Smooth muscle cell (in vitro differentiated cells): ENCODE measurements around the gene BTG4. TPM values are rescaled to one million over a fixed set of nuclear protein-coding genes. Genes with fewer than 3 reads are reported as not detected.
A peak's percentile ranks its signal among the peaks of the same experiment; 100 is the strongest.

Experiments
- DNase-seq: peaks from one replicate; lab custom pipeline; 2025; ENCODE audit not compliant: unreplicated experiment; lab: John Stamatoyannopoulos, UW
- H2AFZ ChIP-seq: fragments of 200-600 bp; sonication (generic); 2 replicates; pipeline ENCODE4 v1.6.0; 2016; ENCODE audit warnings: antibody characterized with exemption, low read depth, mild to moderate bottlenecking
- H3F3A ChIP-seq: fragments of 200-600 bp; sonication (generic); 2 replicates; pipeline ENCODE4 v1.6.0; 2017; ENCODE audit warnings: antibody characterized with exemption, low read depth
- H3K27ac ChIP-seq: fragments of 200-600 bp; sonication (generic); 2 replicates; pipeline ENCODE4 v1.5.1; 2016; ENCODE audit warnings: low read depth, mild to moderate bottlenecking
- H3K27me3 ChIP-seq: fragments of 200-600 bp; sonication (generic); 2 replicates; pipeline ENCODE4 v1.6.1; 2016; ENCODE audit warnings: low read depth, mild to moderate bottlenecking
- H3K36me3 ChIP-seq: fragments of 200-600 bp; sonication (generic); 2 replicates; pipeline ENCODE4 v1.5.1; 2016; ENCODE audit warnings: low read depth
- H3K4me1 ChIP-seq: fragments of 200-600 bp; sonication (generic); 2 replicates; pipeline ENCODE4 v1.5.1; 2016; ENCODE audit warnings: low read depth
- H3K4me2 ChIP-seq: fragments of 200-600 bp; sonication (generic); 2 replicates; pipeline ENCODE4 v1.6.0; 2016; ENCODE audit warnings: mild to moderate bottlenecking
- H3K4me3 ChIP-seq: fragments of 200-600 bp; sonication (generic); 2 replicates; pipeline ENCODE4 v1.5.1; 2016; ENCODE audit warnings: mild to moderate bottlenecking
- H3K79me2 ChIP-seq: fragments of 200-600 bp; sonication (generic); 2 replicates; pipeline ENCODE4 v1.6.0; 2016; ENCODE audit warnings: low read depth, mild to moderate bottlenecking
- H3K9ac ChIP-seq: fragments of 200-600 bp; sonication (generic); 2 replicates; pipeline ENCODE4 v1.6.0; 2016; ENCODE audit warnings: low read depth
- H3K9me3 ChIP-seq: fragments of 200-600 bp; sonication (generic); replicated peaks from 2 replicates; pipeline ENCODE4 v1.5.1; 2016; ENCODE audit warnings: low read depth
- H4K20me1 ChIP-seq: fragments of 200-600 bp; sonication (generic); 2 replicates; pipeline ENCODE4 v1.6.0; 2016; ENCODE audit warnings: low read depth
- CTCF ChIP-seq: fragments of 200-600 bp; sonication (generic); IDR thresholded peaks from 2 replicates; pipeline ENCODE4 v1.5.1; 2017; ENCODE audit warnings: borderline replicate concordance, mild to moderate bottlenecking, antibody characterized with exemption; ENCODE audit not compliant: insufficient read depth, poor library complexity, severe bottlenecking
- WGBS: methylation state at CpG from one replicate; pipeline ENCODE4 v1.1.7; 2016; ENCODE audit warnings: low lambda C conversion rate; 5-methylcytosine and 5-hydroxymethylcytosine counted together
- polyA plus RNA-seq: library from polyadenylated mRNA; unstranded; fragments of >200 nt; fragmentation: Nextera tagmentation; extraction: Ambion mirVana; gene quantifications from 2 replicates; pipeline ENCODE4 v1.2.1, GENCODE V29; 2016
- total RNA-seq: library from RNA; depleted of rRNA; stranded (reverse); fragments of >200 nt; gene quantifications from 2 replicates; pipeline ENCODE4 v1.2.3, GENCODE V29; 2014

The BTG4 gene
- total and polyA plus RNA-seq, 2 experiments from 2014 or later: 0.21 TPM; not detected in 1

DNA sequence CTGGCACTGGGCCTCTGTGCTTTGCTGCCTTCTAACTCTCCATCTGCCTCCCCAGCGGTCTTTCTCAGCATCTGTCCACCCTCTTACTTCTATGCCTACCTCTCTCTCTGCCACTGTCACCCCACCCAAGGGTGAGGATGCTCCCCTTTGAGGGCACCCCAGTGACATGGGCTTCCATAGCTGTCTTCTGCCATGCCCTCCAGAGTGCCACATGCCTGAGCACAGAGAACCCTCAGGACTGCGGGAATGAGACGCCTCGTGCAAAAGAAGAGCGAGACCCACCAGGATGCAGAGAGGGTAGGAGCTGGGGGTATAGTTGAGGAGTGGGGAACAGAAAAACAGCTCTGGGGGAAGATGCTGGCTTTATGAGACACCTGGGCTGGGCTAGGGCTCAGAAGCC is 64.3 kb downstream of the BTG4 start:
- no peak for TF ChIP-seq CTCF
- Histone ChIP-seq H3K36me3 (no peaks in the 10 kb centered on the region), H3K9ac (no peak overlapping the region), H3F3A (no peaks in the 10 kb centered on the region), H3K4me3 (no peak overlapping the region), H3K4me2 (no peak overlapping the region), H3K27me3 (no peaks in the 10 kb centered on the region), H2AFZ (no peak overlapping the region), H3K79me2 (no peaks in the 10 kb centered on the region), H3K4me1 (no peaks in the 10 kb centered on the region), H3K27ac (no peak overlapping the region), H3K9me3 (no peaks in the 10 kb centered on the region), H4K20me1 (no peaks in the 10 kb centered on the region)
- DNase-seq: no peak
- WGBS: 93% methylated on average over 5 of the region's 5 CpGs

DNA sequence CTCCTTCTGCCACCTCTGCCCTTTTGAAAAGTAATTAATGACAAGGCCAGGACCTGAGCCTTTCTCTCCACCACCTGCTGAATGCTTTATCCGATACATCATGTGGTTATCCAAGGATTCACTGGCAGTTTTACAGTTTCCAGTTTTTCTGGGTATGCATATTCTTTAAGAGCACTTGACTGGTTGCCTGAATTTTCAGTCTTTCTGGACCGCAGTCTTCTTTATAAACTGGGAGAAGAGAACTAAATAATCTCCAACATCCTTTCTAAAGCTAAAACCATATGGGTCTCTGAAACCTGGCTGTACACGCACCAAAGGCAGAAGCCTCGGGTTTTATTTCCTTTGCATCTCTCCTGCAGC is 65.1 kb downstream of the BTG4 start:
- Histone ChIP-seq H3K79me2 (no peaks in the 10 kb centered on the region), H3K36me3 (no peaks in the 10 kb centered on the region), H3K27ac (no peak overlapping the region), H3K4me2 (no peak overlapping the region), H3K27me3 (no peaks in the 10 kb centered on the region), H3K9ac (no peak overlapping the region), H3F3A (no peaks in the 10 kb centered on the region), H3K4me1 (no peaks in the 10 kb centered on the region), H3K9me3 (no peaks in the 10 kb centered on the region), H2AFZ (no peak overlapping the region), H3K4me3 (no peak overlapping the region), H4K20me1 (no peaks in the 10 kb centered on the region)
- WGBS: 89% methylated on average over 4 of the region's 4 CpGs
- no peak for DNase-seq
- TF ChIP-seq CTCF: no peak

GRCh38 chr11:111446404-111447111 is 65.6 kb downstream of the BTG4 start:
- no peak overlapping the region for H3K27ac ChIP-seq
- no peaks in the 10 kb centered on the region for H3K9me3 ChIP-seq
- H3K4me1 ChIP-seq: no peaks in the 10 kb centered on the region
- no peaks in the 10 kb centered on the region for H3F3A ChIP-seq
- TF ChIP-seq CTCF: peak; percentile 85
- H3K4me2 ChIP-seq: no peak overlapping the region
- no peak overlapping the region for H3K9ac ChIP-seq
- H2AFZ ChIP-seq: no peak overlapping the region
- H3K4me3 ChIP-seq: no peak overlapping the region
- no peaks in the 10 kb centered on the region for H3K36me3 ChIP-seq
- no peaks in the 10 kb centered on the region for H3K27me3 ChIP-seq
- DNase-seq: peak; percentile 11
- 43% methylated on average over 5 of the region's 5 CpGs for WGBS
- no peaks in the 10 kb centered on the region for H3K79me2 ChIP-seq
- no peaks in the 10 kb centered on the region for H4K20me1 ChIP-seq

- Histone ChIP-seq H3K27ac (no peak overlapping the region), H3K4me2 (no peak overlapping the region), H3K4me3 (no peak overlapping the region), H3F3A (peaks cover 3% of the 10 kb centered on the region), H4K20me1 (no peaks in the 10 kb centered on the region), H3K79me2 (no peaks in the 10 kb centered on the region), H3K9ac (no peak overlapping the region), H3K27me3 (no peaks in the 10 kb centered on the region), H3K4me1 (no peaks in the 10 kb centered on the region), H2AFZ (peak overlapping the region; percentile 1), H3K9me3 (no peaks in the 10 kb centered on the region), H3K36me3 (no peaks in the 10 kb centered on the region)
- 70% methylated on average over 2 of the region's 2 CpGs for WGBS
- no peak for TF ChIP-seq CTCF
- no peak for DNase-seq
Observed at GRCh38 chr11:111445586-111445985, 66.6 kb downstream of the BTG4 start.
